Trophoblast cell (in vitro differentiated cells and primary cell): ENCODE measurements around the gene KCNC3. TPM values are rescaled to one million over a fixed set of nuclear protein-coding genes. Genes with fewer than 3 reads are reported as not detected.
A peak's percentile ranks its signal among the peaks of the same experiment; 100 is the strongest.

Experiments
- DNase-seq, 2 donors: peaks; one replicate each; pipeline ENCODE4 v3.0.0-alpha.2; 2016
- H2AFZ ChIP-seq: 2 replicates; pipeline ENCODE4 v1.6.1; 2013; ENCODE audit warnings: low read length, moderate library complexity, mild to moderate bottlenecking; ENCODE audit not compliant: insufficient read depth, poor library complexity
- H2AK5ac ChIP-seq: 2 replicates; pipeline ENCODE4 v1.6.1; 2013; ENCODE audit warnings: mild to moderate bottlenecking, low read length
- H2BK120ac ChIP-seq: 2 replicates; pipeline ENCODE4 v1.6.1; 2013; ENCODE audit warnings: low read length, mild to moderate bottlenecking, moderate library complexity; ENCODE audit not compliant: insufficient read depth, poor library complexity
- H2BK12ac ChIP-seq: 2 replicates; pipeline ENCODE4 v1.6.1; 2013; ENCODE audit warnings: mild to moderate bottlenecking, low read length, moderate library complexity
- H2BK5ac ChIP-seq: 2 replicates; pipeline ENCODE4 v1.6.1; 2013; ENCODE audit warnings: low read length, low read depth, moderate library complexity, mild to moderate bottlenecking; ENCODE audit not compliant: poor library complexity
- H3K14ac ChIP-seq: 2 replicates; pipeline ENCODE4 v1.6.1; 2013; ENCODE audit warnings: mild to moderate bottlenecking, low read length
- H3K18ac ChIP-seq: 2 replicates; pipeline ENCODE4 v1.6.1; 2013; ENCODE audit warnings: mild to moderate bottlenecking, low read length
- H3K23ac ChIP-seq: 2 replicates; pipeline ENCODE4 v1.6.1; 2013; ENCODE audit warnings: low read length
- H3K27ac ChIP-seq: 2 replicates; pipeline ENCODE4 v1.5.1; 2013; ENCODE audit warnings: low read depth, mild to moderate bottlenecking, inconsistent platforms, low read length, moderate library complexity
- H3K27me3 ChIP-seq: 2 replicates; pipeline ENCODE4 v1.6.1; 2013; ENCODE audit warnings: inconsistent platforms, mild to moderate bottlenecking, low read length, moderate library complexity; ENCODE audit not compliant: insufficient read depth
- H3K36me3 ChIP-seq, 2 experiments: 1 replicate in 1 of 2; 2 replicates in 1 of 2; pipeline ENCODE4 v1.6.1; 2013; ENCODE audit warnings: low read length in 2 of 2, mild to moderate bottlenecking in 2 of 2, moderate library complexity in 1 of 2; ENCODE audit not compliant: insufficient read depth in 2 of 2, control insufficient read depth in 1 of 2
- H3K4ac ChIP-seq: 2 replicates; pipeline ENCODE4 v1.6.1; 2013; ENCODE audit warnings: low read depth, mild to moderate bottlenecking, low read length, moderate library complexity
- H3K4me1 ChIP-seq, 2 experiments: 1 replicate in 1 of 2; 2 replicates in 1 of 2; pipeline ENCODE4 v1.6.1; 2013; ENCODE audit warnings: low read length in 2 of 2, mild to moderate bottlenecking in 2 of 2, moderate library complexity in 1 of 2; ENCODE audit not compliant: insufficient read depth in 2 of 2, control insufficient read depth in 1 of 2
- H3K4me2 ChIP-seq: 2 replicates; pipeline ENCODE4 v1.6.1; 2013; ENCODE audit warnings: inconsistent platforms, mild to moderate bottlenecking, low read length, moderate library complexity
- H3K4me3 ChIP-seq: 2 replicates; pipeline ENCODE4 v1.5.1; 2013; ENCODE audit warnings: mild to moderate bottlenecking, low read depth, low read length, inconsistent platforms
- H3K79me1 ChIP-seq: one replicate; pipeline ENCODE4 v1.6.1; 2013; ENCODE audit warnings: low read length
- H3K79me2 ChIP-seq: 2 replicates; pipeline ENCODE4 v1.6.1; 2013; ENCODE audit warnings: low read length, mild to moderate bottlenecking; ENCODE audit not compliant: control insufficient read depth, insufficient read depth, poor library complexity
- H3K9ac ChIP-seq: 2 replicates; pipeline ENCODE4 v1.6.1; 2013; ENCODE audit warnings: mild to moderate bottlenecking, low read length
- H3K9me3 ChIP-seq: 2 replicates; pipeline ENCODE4 v1.6.1; 2013; ENCODE audit warnings: low read depth, mild to moderate bottlenecking, control low read depth, inconsistent platforms, low read length; ENCODE audit not compliant: insufficient read depth
- H4K12ac ChIP-seq: 2 replicates; pipeline ENCODE4 v1.6.1; 2013; ENCODE audit warnings: low read depth, mild to moderate bottlenecking, low read length, moderate library complexity
- H4K8ac ChIP-seq: 2 replicates; pipeline ENCODE4 v1.6.1; 2013; ENCODE audit warnings: low read depth, mild to moderate bottlenecking, low read length, moderate library complexity
- H4K91ac ChIP-seq: one replicate; pipeline ENCODE4 v1.6.1; 2013; ENCODE audit warnings: low read depth, mild to moderate bottlenecking, low read length, moderate library complexity
- WGBS: extraction: QIAGEN DNeasy Blood & Tissue Kit; methylation state at CpG from one replicate; pipeline ENCODE4 v1.1.7; 2013; ENCODE audit warnings: missing lambda C conversion rate; ENCODE audit not compliant: insufficient read length, insufficient coverage; ENCODE audit errors: extremely low coverage; 5-methylcytosine and 5-hydroxymethylcytosine counted together
- polyA plus RNA-seq: library from polyadenylated mRNA; stranded (reverse); fragments of 200-250 nt; gene quantifications from 2 replicates; pipeline ENCODE4 v1.2.3, GENCODE V29; 2013

KCNC3 gene
- polyA plus RNA-seq: 22.5 and 22.6 TPM in 2 replicates

DNA sequence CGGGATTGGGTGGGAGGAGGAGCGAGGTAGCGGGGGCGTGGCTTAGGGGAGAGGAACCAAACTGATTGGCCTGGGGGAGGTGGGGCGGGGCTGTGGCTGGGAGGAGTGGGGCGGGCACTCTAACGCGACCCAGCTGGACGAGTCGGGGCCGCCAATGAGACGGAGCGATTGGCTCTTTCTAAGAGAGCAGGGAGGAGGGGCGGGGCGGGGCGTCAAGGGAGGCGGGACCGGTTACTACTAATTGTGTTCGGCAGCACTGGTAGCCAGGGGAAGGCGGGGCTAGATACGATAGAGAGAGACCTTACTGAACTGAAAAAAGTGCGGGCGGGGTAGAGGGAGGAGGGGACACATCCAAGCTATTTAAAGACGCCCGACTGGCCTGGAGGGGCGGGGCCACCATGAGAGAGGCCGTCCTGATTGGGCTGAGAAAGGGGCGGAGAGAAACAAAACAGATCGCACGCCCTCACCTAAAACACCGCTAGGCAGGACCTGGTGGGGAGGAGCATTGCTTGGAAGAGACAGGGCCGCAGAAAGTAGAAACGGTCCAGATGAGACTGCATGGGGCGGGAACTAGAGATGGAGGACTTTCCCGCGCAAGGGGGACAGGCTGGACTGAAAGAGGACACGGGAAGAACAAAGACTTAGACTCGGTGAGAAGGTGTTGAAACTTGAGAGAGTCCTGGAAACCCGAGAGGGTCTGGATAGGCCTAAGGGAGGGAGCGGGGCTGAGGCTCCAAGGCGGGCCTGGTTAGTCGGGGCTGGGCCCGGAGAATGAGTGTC is at the start of gene KCNC3:
Gene KCNC3 (minus strand): TSS at position 232 of the 780 bp plus-strand sequence. CDS start 295 bp downstream, outside the sequence.
- WGBS: no CpG with 5 or more reads among the region's 43 CpGs
- Histone ChIP-seq H3K23ac (no peak within 1 kb of the TSS), H3K14ac (peak within 1 kb of the TSS; percentile 85), H2AK5ac (peak within 1 kb of the TSS; percentile 35), H3K4me2 (peak within 1 kb of the TSS; percentile 65), H4K8ac (peak within 1 kb of the TSS; percentile 79), H3K27me3 (no peaks in the 10 kb centered on the region), H3K18ac (peak within 1 kb of the TSS; percentile 91), H3K27ac (peak within 1 kb of the TSS; percentile 91), H3K36me3 (peaks cover 0 to 3% of the 10 kb centered on the region in 2 experiments), H2AFZ (peak within 1 kb of the TSS; percentile 30), H4K91ac (peak within 1 kb of the TSS; percentile 59), H4K12ac (peak within 1 kb of the TSS; percentile 24), H3K4ac (peak within 1 kb of the TSS; percentile 63), H3K9me3 (no peaks in the 10 kb centered on the region), H3K9ac (peak within 1 kb of the TSS; percentile 84), H2BK5ac (peak within 1 kb of the TSS; percentile 71), H3K79me1 (peaks cover 46% of the 10 kb centered on the region), H2BK120ac (peak within 1 kb of the TSS; percentile 22), H3K4me3 (peak within 1 kb of the TSS; percentile 83), H3K4me1 (peaks cover 21 to 33% of the 10 kb centered on the region in 2 experiments), H2BK12ac (no peak within 1 kb of the TSS), H3K79me2 (peaks cover 25% of the 10 kb centered on the region)
- DNase-seq: peak; percentile 99

DNA sequence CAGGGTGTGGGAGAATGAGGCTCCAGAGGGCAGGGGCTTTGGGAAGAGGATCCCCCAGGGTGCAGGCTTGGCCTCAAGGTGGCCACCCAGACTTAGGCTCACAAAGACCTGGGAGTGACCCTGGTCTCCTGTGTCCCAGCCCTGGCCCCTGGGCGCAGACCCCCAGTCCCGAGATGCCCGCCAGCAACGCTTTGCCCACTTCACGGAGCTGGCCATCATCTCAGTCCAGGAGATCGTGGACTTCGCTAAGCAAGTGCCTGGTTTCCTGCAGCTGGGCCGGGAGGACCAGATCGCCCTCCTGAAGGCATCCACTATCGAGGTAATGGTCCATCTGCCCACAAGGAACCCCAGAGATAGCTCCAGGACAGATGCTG is 49.7 kb upstream of the KCNC3 start:
- Histone ChIP-seq H2AK5ac (no peak overlapping the region), H3K14ac (no peak overlapping the region), H3K9ac (no peak overlapping the region), H3K36me3 (peaks cover 55 to 58% of the 10 kb centered on the region in 2 experiments), H2BK120ac (no peak overlapping the region), H4K8ac (no peak overlapping the region), H3K9me3 (no peaks in the 10 kb centered on the region), H3K18ac (no peak overlapping the region), H3K4ac (no peak overlapping the region), H3K4me3 (no peak overlapping the region), H3K79me1 (peaks cover 5% of the 10 kb centered on the region), H3K27ac (no peak overlapping the region), H3K79me2 (peaks cover 3% of the 10 kb centered on the region), H4K91ac (no peak overlapping the region), H2AFZ (no peak overlapping the region), H4K12ac (no peak overlapping the region), H3K4me1 (peaks cover 0 to 5% of the 10 kb centered on the region in 2 experiments), H2BK5ac (no peak overlapping the region), H3K23ac (no peak overlapping the region), H3K27me3 (no peaks in the 10 kb centered on the region), H2BK12ac (no peak overlapping the region), H3K4me2 (no peak overlapping the region)
- DNase-seq: no peak
- no CpG with 5 or more reads among the region's 10 CpGs for WGBS

DNA sequence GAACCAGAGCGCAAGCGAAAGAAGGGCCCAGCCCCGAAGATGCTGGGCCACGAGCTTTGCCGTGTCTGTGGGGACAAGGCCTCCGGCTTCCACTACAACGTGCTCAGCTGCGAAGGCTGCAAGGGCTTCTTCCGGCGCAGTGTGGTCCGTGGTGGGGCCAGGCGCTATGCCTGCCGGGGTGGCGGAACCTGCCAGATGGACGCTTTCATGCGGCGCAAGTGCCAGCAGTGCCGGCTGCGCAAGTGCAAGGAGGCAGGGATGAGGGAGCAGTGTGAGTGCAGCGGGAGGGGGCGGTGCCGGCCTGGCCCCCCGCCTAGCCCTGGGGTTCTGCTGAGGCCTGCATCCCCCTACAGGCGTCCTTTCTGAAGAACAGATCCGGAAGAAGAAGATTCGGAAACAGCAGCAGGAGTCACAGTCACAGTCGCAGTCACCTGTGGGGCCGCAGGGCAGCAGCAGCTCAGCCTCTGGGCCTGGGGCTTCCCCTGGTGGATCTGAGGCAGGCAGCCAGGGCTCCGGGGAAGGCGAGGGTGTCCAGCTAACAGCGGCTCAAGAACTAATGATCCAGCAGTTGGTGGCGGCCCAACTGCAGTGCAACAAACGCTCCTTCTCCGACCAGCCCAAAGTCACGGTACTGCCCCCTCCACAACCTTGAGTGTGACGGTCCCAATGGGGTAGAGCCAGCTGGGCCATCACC is 49.1 kb upstream of the KCNC3 start:
- Histone ChIP-seq H3K9me3 (no peaks in the 10 kb centered on the region), H4K12ac (no peak overlapping the region), H3K14ac (no peak overlapping the region), H3K27me3 (no peaks in the 10 kb centered on the region), H2BK5ac (no peak overlapping the region), H4K91ac (no peak overlapping the region), H3K79me1 (peaks cover 3% of the 10 kb centered on the region), H3K4me2 (no peak overlapping the region), H3K36me3 (peaks cover 55 to 58% of the 10 kb centered on the region in 2 experiments), H2AK5ac (no peak overlapping the region), H2AFZ (no peak overlapping the region), H2BK120ac (no peak overlapping the region), H2BK12ac (no peak overlapping the region), H3K4me1 (peaks cover 0 to under 1% of the 10 kb centered on the region in 2 experiments), H3K9ac (no peak overlapping the region), H3K23ac (no peak overlapping the region), H3K79me2 (peaks cover 3% of the 10 kb centered on the region), H3K4ac (no peak overlapping the region), H4K8ac (no peak overlapping the region), H3K4me3 (no peak overlapping the region), H3K18ac (no peak overlapping the region), H3K27ac (no peak overlapping the region)
- no peak for DNase-seq
- WGBS: no CpG with 5 or more reads among the region's 36 CpGs

DNA sequence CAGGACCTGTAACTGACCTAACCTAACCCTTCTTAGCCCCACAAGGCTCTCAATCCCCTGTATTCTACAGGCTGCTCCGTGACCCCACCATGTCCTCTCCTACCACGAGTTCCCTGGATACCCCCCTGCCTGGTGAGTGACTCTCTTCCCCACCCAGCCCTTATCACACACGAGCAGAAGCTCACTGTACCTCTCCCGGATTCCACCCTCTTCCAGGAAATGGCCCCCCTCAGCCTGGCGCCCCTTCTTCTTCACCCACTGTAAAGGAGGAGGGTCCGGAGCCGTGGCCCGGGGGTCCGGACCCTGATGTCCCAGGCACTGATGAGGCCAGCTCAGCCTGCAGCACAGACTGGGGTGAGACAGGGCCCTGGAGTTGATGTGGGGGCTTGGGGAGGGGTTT is 48.3 kb upstream of the KCNC3 start:
- H3K4me2 ChIP-seq: no peak overlapping the region
- peaks cover 3% of the 10 kb centered on the region for H3K79me2 ChIP-seq
- H3K9me3 ChIP-seq: no peaks in the 10 kb centered on the region
- H4K12ac ChIP-seq: no peak overlapping the region
- no peak overlapping the region for H3K4me3 ChIP-seq
- no peak overlapping the region for H3K18ac ChIP-seq
- WGBS: no CpG with 5 or more reads among the region's 9 CpGs
- no peak overlapping the region for H2BK12ac ChIP-seq
- no peak overlapping the region for H2BK120ac ChIP-seq
- H2AK5ac ChIP-seq: no peak overlapping the region
- no peak for DNase-seq
- no peak overlapping the region for H4K91ac ChIP-seq
- no peak overlapping the region for H3K14ac ChIP-seq
- H3K23ac ChIP-seq: no peak overlapping the region
- H2AFZ ChIP-seq: no peak overlapping the region
- H2BK5ac ChIP-seq: no peak overlapping the region
- no peak overlapping the region for H3K27ac ChIP-seq
- H3K79me1 ChIP-seq: peaks cover 3% of the 10 kb centered on the region
- no peaks in the 10 kb centered on the region for H3K27me3 ChIP-seq
- no peaks in the 10 kb centered on the region for H3K4me1 ChIP-seq
- H4K8ac ChIP-seq: no peak overlapping the region
- peaks cover 50 to 52% of the 10 kb centered on the region in 2 experiments for H3K36me3 ChIP-seq
- H3K9ac ChIP-seq: no peak overlapping the region
- H3K4ac ChIP-seq: no peak overlapping the region
